Neural progenitor cell (in vitro differentiated cells): Measurements from ENCODE around the gene TDP2. TPM values are rescaled to one million over a fixed set of nuclear protein-coding genes. Genes with fewer than 3 reads are reported as not detected.
"Not testable (repeated sequence)": the region's sequence is repeated elsewhere in the genome, so short reads cannot be mapped to it uniquely, and the experiment has no call there.

ENCODE experiments used
- DNase-seq: peaks from one replicate; pipeline ENCODE4 v3.0.0-alpha.2; 2016; ENCODE audit warnings: low spot score
- H2AFZ ChIP-seq: fragments of 200-600 bp; sonication (generic); replicated peaks from 2 replicates; pipeline ENCODE4 v1.6.1; 2016; ENCODE audit warnings: antibody characterized with exemption
- H3F3A ChIP-seq: fragments of 200-600 bp; sonication (generic); 2 replicates; pipeline ENCODE4 v1.6.1; 2016; ENCODE audit warnings: antibody characterized with exemption, low read depth
- H3K27ac ChIP-seq: fragments of 200-600 bp; sonication (generic); 2 replicates; pipeline ENCODE4 v1.5.1; 2016; ENCODE audit warnings: mild to moderate bottlenecking
- H3K27me3 ChIP-seq: fragments of 200-600 bp; sonication (generic); 2 replicates; pipeline ENCODE4 v1.6.1; 2016; ENCODE audit warnings: mild to moderate bottlenecking, moderate library complexity
- H3K36me3 ChIP-seq: fragments of 200-600 bp; sonication (generic); 2 replicates; pipeline ENCODE4 v1.5.1; 2016
- H3K4me1 ChIP-seq: fragments of 200-600 bp; sonication (generic); 2 replicates; pipeline ENCODE4 v1.6.1; 2016; ENCODE audit warnings: mixed run types
- H3K4me2 ChIP-seq: fragments of 200-600 bp; sonication (generic); 2 replicates; pipeline ENCODE4 v1.6.1; 2016
- H3K4me3 ChIP-seq: fragments of 200-600 bp; sonication (generic); 2 replicates; pipeline ENCODE4 v1.5.1; 2016
- H3K79me2 ChIP-seq: fragments of 200-600 bp; sonication (generic); 2 replicates; pipeline ENCODE4 v1.6.1; 2016; ENCODE audit warnings: low read depth
- H3K9ac ChIP-seq: fragments of 200-600 bp; sonication (generic); 2 replicates; pipeline ENCODE4 v1.6.1; 2016
- H3K9me3 ChIP-seq: fragments of 200-600 bp; sonication (generic); 2 replicates; pipeline ENCODE4 v1.5.1; 2016; ENCODE audit warnings: low read depth
- H4K20me1 ChIP-seq: fragments of 200-600 bp; sonication (generic); 2 replicates; pipeline ENCODE4 v1.6.1; 2016; ENCODE audit warnings: low read depth
- H3K27ac Mint-ChIP-seq: 3 replicates; pipeline ENCODE4 v1.8.0; 2021; ENCODE audit warnings: mixed read lengths
- H3K27me3 Mint-ChIP-seq: 2 replicates; pipeline ENCODE4 v1.8.0; 2022; ENCODE audit warnings: low read depth, mild to moderate bottlenecking, inconsistent platforms, moderate library complexity, mixed read lengths; ENCODE audit not compliant: insufficient read depth
- H3K36me3 Mint-ChIP-seq: 3 replicates; pipeline ENCODE4 v1.8.0; 2021; ENCODE audit warnings: mixed read lengths
- H3K4me1 Mint-ChIP-seq: 3 replicates; pipeline ENCODE4 v1.8.0; 2021; ENCODE audit warnings: mixed read lengths
- H3K4me3 Mint-ChIP-seq: 3 replicates; pipeline ENCODE4 v1.8.0; 2021; ENCODE audit warnings: mild to moderate bottlenecking, moderate library complexity, mixed read lengths
- H3K9me3 Mint-ChIP-seq: 3 replicates; pipeline ENCODE4 v1.8.0; 2020; ENCODE audit warnings: mixed read lengths
- EZH2 ChIP-seq: fragments of 200-600 bp; sonication (generic); IDR thresholded peaks from 2 replicates; pipeline ENCODE4 v1.6.1; 2017; ENCODE audit warnings: antibody characterized with exemption, mild to moderate bottlenecking, moderate library complexity
- EZH2phosphoT487 ChIP-seq: fragments of 200-600 bp; sonication (generic); IDR thresholded peaks from 2 replicates; pipeline ENCODE4 v1.6.1; 2017; ENCODE audit warnings: antibody characterized with exemption
- total RNA-seq: library from RNA; depleted of rRNA; stranded (reverse); fragments of >200 nt; gene quantifications from 2 replicates; pipeline ENCODE4 v1.2.3, GENCODE V29; 2015; ENCODE audit warnings: low replicate concordance
- TF ChIP-seq, protein P1 (sequence below): fragments of 200-600 bp; sonication (generic); IDR thresholded peaks from 2 replicates; pipeline ENCODE4 v1.5.1; 2017; ENCODE audit warnings: antibody characterized with exemption, mild to moderate bottlenecking

TDP2 gene
- total RNA-seq, 1 donor from 2014 or later, result 49.9 TPM

DNA sequence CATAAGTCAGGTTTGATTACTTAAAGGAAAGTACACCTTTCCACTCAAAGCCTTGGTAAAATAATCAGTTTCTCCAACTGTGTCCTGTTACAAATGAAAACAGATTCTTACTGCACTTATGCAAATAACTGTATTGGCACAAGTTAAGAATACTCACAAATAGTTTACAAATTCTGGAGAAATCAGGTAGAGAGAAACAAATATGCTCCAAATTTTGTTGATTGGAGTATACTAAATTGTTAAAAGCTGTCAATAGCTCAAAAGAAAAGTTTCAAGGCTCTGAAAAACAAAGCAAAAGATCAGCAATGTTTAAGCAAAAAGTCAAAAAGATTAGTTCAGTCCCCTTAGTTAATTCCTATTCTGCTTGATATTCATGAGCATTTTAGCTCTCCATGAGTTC lies 3.8 kb upstream of the TDP2 start:
- not testable (repeated sequence) for H3K4me3 ChIP-seq, H3K36me3 ChIP-seq, H3K4me1 ChIP-seq, H3K27ac Mint-ChIP-seq, H3K4me2 ChIP-seq, H3K27ac ChIP-seq, H3K27me3 ChIP-seq, H3K27me3 Mint-ChIP-seq, H2AFZ ChIP-seq, H3K9ac ChIP-seq, H4K20me1 ChIP-seq, H3K4me3 Mint-ChIP-seq, H3K79me2 ChIP-seq, DNase-seq
- H3K9me3 ChIP-seq, result peaks cover 29% of the 10 kb centered on the region
- Mint-ChIP-seq H3K9me3 (peaks cover 58% of the 10 kb centered on the region), H3K36me3 (peaks cover 24% of the 10 kb centered on the region), H3K4me1 (peaks cover 12% of the 10 kb centered on the region)
- peaks cover 15% of the 10 kb centered on the region for H3F3A ChIP-seq

DNA sequence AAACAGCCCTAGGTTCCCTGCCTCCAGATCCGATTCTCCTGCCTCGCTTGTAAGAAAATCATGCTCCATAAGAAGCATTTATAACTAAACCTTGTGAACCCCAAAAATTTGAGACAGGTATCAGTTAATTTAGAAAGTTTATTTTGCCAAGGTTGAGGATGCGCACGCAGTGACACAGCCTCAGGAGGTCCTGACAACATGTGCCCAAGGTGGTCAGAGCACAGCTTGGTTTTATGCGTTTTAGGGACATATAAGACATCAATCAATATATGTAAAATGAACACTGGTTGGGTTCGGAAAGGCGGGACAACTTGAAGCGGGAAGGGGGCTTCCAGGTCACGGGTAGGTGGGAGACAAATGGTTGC lies 2.3 kb upstream of the TDP2 start:
- Mint-ChIP-seq H3K36me3 (peaks cover 22% of the 10 kb centered on the region), H3K9me3 (peaks cover 45% of the 10 kb centered on the region), H3K4me3 (peak overlapping the region; percentile 62), H3K4me1 (peaks cover 23% of the 10 kb centered on the region), H3K27ac (no peak overlapping the region), H3K27me3 (peaks cover 8% of the 10 kb centered on the region)
- Histone ChIP-seq H3F3A (peaks cover 15% of the 10 kb centered on the region), H3K4me3 (no peak overlapping the region), H3K27ac (no peak overlapping the region), H3K9ac (no peak overlapping the region), H3K9me3 (peaks cover 27% of the 10 kb centered on the region), H3K36me3 (peaks cover 8% of the 10 kb centered on the region), H3K79me2 (peaks cover 25% of the 10 kb centered on the region), H4K20me1 (peaks cover 4% of the 10 kb centered on the region), H2AFZ (no peak overlapping the region), H3K4me1 (peaks cover 19% of the 10 kb centered on the region), H3K4me2 (no peak overlapping the region), H3K27me3 (no peaks in the 10 kb centered on the region)
- no peak for TF ChIP-seq EZH2
- no peak for DNase-seq

- not testable (repeated sequence) for H3K27ac Mint-ChIP-seq, H2AFZ ChIP-seq, DNase-seq, H3K27me3 ChIP-seq, H3K9ac ChIP-seq, H3K27me3 Mint-ChIP-seq, H3K36me3 ChIP-seq, H4K20me1 ChIP-seq, H3K27ac ChIP-seq
- H3K4me1 Mint-ChIP-seq, result peaks cover 25% of the 10 kb centered on the region
- Histone ChIP-seq H3K4me1 (peaks cover 19% of the 10 kb centered on the region), H3F3A (peaks cover 15% of the 10 kb centered on the region), H3K4me2 (peak overlapping the region; percentile 97), H3K9me3 (peaks cover 20% of the 10 kb centered on the region), H3K79me2 (peaks cover 31% of the 10 kb centered on the region), H3K4me3 (peak overlapping the region; percentile 83)
- H3K36me3 Mint-ChIP-seq, result peaks cover 29% of the 10 kb centered on the region
- peak overlapping the region; percentile 97 for H3K4me3 Mint-ChIP-seq
- H3K9me3 Mint-ChIP-seq, result peaks cover 38% of the 10 kb centered on the region
Observed at GRCh38 chr6:24668066-24668996, 1.6 kb upstream of the TDP2 start.

- Histone ChIP-seq H3K27me3 (no peaks in the 10 kb centered on the region), H3K4me2 (peak overlapping the region; percentile 97), H3K27ac (no peak overlapping the region), H4K20me1 (peaks cover 16% of the 10 kb centered on the region), H3K79me2 (peaks cover 39% of the 10 kb centered on the region), H3K4me3 (peak overlapping the region; percentile 83), H3F3A (peaks cover 18% of the 10 kb centered on the region), H3K4me1 (peaks cover 23% of the 10 kb centered on the region), H3K36me3 (peaks cover 8% of the 10 kb centered on the region), H3K9me3 (peaks cover 16% of the 10 kb centered on the region), H3K9ac (no peak overlapping the region), H2AFZ (peak overlapping the region; percentile 97)
- H3K27ac Mint-ChIP-seq, result peak overlapping the region; percentile 99
- H3K4me3 Mint-ChIP-seq, result peak overlapping the region; percentile 97
- DNase-seq, result no peak
- peaks cover 8% of the 10 kb centered on the region for H3K27me3 Mint-ChIP-seq
- peaks cover 28% of the 10 kb centered on the region for H3K4me1 Mint-ChIP-seq
- H3K9me3 Mint-ChIP-seq, result peaks cover 30% of the 10 kb centered on the region
- TF ChIP-seq, protein P1, sequence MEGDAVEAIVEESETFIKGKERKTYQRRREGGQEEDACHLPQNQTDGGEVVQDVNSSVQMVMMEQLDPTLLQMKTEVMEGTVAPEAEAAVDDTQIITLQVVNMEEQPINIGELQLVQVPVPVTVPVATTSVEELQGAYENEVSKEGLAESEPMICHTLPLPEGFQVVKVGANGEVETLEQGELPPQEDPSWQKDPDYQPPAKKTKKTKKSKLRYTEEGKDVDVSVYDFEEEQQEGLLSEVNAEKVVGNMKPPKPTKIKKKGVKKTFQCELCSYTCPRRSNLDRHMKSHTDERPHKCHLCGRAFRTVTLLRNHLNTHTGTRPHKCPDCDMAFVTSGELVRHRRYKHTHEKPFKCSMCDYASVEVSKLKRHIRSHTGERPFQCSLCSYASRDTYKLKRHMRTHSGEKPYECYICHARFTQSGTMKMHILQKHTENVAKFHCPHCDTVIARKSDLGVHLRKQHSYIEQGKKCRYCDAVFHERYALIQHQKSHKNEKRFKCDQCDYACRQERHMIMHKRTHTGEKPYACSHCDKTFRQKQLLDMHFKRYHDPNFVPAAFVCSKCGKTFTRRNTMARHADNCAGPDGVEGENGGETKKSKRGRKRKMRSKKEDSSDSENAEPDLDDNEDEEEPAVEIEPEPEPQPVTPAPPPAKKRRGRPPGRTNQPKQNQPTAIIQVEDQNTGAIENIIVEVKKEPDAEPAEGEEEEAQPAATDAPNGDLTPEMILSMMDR, result no peak
- no peak for TF ChIP-seq EZH2phosphoT487
- TF ChIP-seq EZH2, result no peak
- peaks cover 35% of the 10 kb centered on the region for H3K36me3 Mint-ChIP-seq
Observed at GRCh38 chr6:24667378-24667803, 692 bp upstream of the TDP2 start.
